Heart left ventricle (tissue), 13 donors: ENCODE data around the gene ADIPOQ.
"Not testable (repeated sequence)": the region's sequence is repeated elsewhere in the genome, so short reads cannot be mapped to it uniquely, and the experiment has no call there.

Experiments
- POLR2A ChIP-seq, 2 donors: fragments of 450-650 bp; IDR thresholded peaks; one replicate each; pipeline ENCODE4 v1.6.1; 2017; ENCODE audit warnings: antibody characterized with exemption in 2 of 2, mild to moderate bottlenecking in 2 of 2, moderate library complexity in 2 of 2
- TF ChIP-seq, protein P1 (sequence below), 12 donors: fragments of 200-600 bp; sonication (generic) in 4 of 12; IDR thresholded peaks; one replicate each; pipeline versions ENCODE4 v1.5.0 to v1.8.0; 2018 to 2022; ENCODE audit warnings: antibody characterized with exemption in 12 of 12, mild to moderate bottlenecking in 5 of 12
- donor health status: ischemic (EF 13 %, LVEDD 7.1; RV severe dilation, severe dysfunction).
- donor health status: DM: no; HTN: yes; CAD: no.
- donor health status: DM: no; HTN: no; CAD: no.
- donor health status: ischemic (EF 25% LVEDD 6.9; RV normal size, moderate dysfunction).
- donor health status: ischemic (EF 25% LVEDD 5.7; RV mildly dilated, moderate dysfunction).
- donor health status: ischemic (EF 35%, LVEDD 5.7; RV mildly dilated, moderate dysfunction).
- donor health status: nonischemic (EF 11% LVEDD 7.7; RV severe dilation, severe dysfunction).
- donor health status: DM: yes; HTN: yes; CAD: no.
- donor health status: PGD.
- donor health status: ischemic (EF 29% LVEDD 5.4; RV normal size, mild dysfunction).
- donor health status: nonischemic (EF 23%, LVEDD 6.1; RV moderate dilation, normal function).

DNA sequence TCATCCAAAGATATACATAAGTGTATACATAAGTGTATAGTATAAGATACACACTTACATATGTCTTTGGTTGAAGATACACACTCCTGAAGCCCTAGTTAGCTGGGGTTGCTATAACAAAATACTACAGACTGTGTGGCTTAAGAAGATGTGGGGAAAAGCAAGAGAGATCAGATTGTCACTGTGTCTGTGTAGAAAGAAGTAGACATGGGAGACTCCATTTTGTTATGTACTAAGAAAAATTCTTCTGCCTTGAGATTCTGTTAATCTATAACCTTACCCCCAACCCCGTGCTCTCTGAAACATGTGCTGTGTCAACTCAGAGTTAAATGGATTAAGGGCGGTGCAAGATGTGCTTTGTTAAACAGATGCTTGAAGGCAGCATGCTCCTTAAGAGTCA is 50.6 kb downstream of the ADIPOQ start:
- not testable (repeated sequence) for TF ChIP-seq POLR2A (IDR thresholded peaks at IDR 0.05)
- TF ChIP-seq, protein P1, sequence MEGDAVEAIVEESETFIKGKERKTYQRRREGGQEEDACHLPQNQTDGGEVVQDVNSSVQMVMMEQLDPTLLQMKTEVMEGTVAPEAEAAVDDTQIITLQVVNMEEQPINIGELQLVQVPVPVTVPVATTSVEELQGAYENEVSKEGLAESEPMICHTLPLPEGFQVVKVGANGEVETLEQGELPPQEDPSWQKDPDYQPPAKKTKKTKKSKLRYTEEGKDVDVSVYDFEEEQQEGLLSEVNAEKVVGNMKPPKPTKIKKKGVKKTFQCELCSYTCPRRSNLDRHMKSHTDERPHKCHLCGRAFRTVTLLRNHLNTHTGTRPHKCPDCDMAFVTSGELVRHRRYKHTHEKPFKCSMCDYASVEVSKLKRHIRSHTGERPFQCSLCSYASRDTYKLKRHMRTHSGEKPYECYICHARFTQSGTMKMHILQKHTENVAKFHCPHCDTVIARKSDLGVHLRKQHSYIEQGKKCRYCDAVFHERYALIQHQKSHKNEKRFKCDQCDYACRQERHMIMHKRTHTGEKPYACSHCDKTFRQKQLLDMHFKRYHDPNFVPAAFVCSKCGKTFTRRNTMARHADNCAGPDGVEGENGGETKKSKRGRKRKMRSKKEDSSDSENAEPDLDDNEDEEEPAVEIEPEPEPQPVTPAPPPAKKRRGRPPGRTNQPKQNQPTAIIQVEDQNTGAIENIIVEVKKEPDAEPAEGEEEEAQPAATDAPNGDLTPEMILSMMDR (IDR thresholded peaks at IDR 0.05), result not testable (repeated sequence)
